CD4-positive, CD25-positive, alpha-beta regulatory T cell (primary cell): Measurements from ENCODE around the gene PERM1. TPM values are rescaled to one million over a fixed set of nuclear protein-coding genes. Genes with fewer than 3 reads are reported as not detected.
"Not testable (repeated sequence)": the region's sequence is repeated elsewhere in the genome, so short reads cannot be mapped to it uniquely, and the experiment has no call there.

Experiments
- ATAC-seq, 2 donors: fragments of 150-1000 bp; cut with Tn5 transposase; one replicate each; pipeline ENCODE4 v1.10.0; 2021; ENCODE audit warnings: low read depth in 2 of 2, moderate number of reproducible peaks in 2 of 2, moderate library complexity in 1 of 2
- DNase-seq, 3 donors: peaks; one replicate each; pipeline versions ENCODE4 v3.0.0 to v3.0.0-alpha.2; 2012 to 2022; ENCODE audit warnings: mixed read lengths in 1 of 3
- H3K27ac ChIP-seq: one replicate; pipeline ENCODE4 v1.7.0; 2013; ENCODE audit warnings: mild to moderate bottlenecking, low read length; ENCODE audit not compliant: insufficient read depth, poor library complexity, severe bottlenecking
- H3K27me3 ChIP-seq: one replicate; pipeline ENCODE4 v1.7.0; 2013; ENCODE audit warnings: low read length; ENCODE audit not compliant: control insufficient read depth, insufficient read depth
- H3K36me3 ChIP-seq: one replicate; pipeline ENCODE4 v1.7.0; 2013; ENCODE audit warnings: mild to moderate bottlenecking, low read length, moderate library complexity; ENCODE audit not compliant: control insufficient read depth, insufficient read depth
- H3K4me1 ChIP-seq: 2 replicates; pipeline ENCODE4 v1.7.0; 2013; ENCODE audit warnings: mild to moderate bottlenecking, low read length; ENCODE audit not compliant: insufficient read depth, control insufficient read depth, poor library complexity, severe bottlenecking
- H3K4me3 ChIP-seq: one replicate; pipeline ENCODE4 v1.7.0; 2013; ENCODE audit warnings: low read depth, mild to moderate bottlenecking, low read length, moderate library complexity
- H3K9me3 ChIP-seq, 2 experiments: 1 replicate in 1 of 2; 2 replicates in 1 of 2; pipeline ENCODE4 v1.7.0; 2013; ENCODE audit warnings: low read length in 2 of 2, mild to moderate bottlenecking in 1 of 2, moderate library complexity in 1 of 2; ENCODE audit not compliant: control insufficient read depth in 2 of 2
- H3K27ac Mint-ChIP-seq, 3 donors: one replicate each; pipeline ENCODE4 v1.8.0; 2020 to 2022; ENCODE audit warnings: mild to moderate bottlenecking in 3 of 3, mixed read lengths in 3 of 3, moderate library complexity in 2 of 3
- H3K27me3 Mint-ChIP-seq: one replicate; pipeline ENCODE4 v1.8.0; 2022; ENCODE audit warnings: mild to moderate bottlenecking, mixed read lengths
- H3K36me3 Mint-ChIP-seq: one replicate; pipeline ENCODE4 v1.8.0; 2020; ENCODE audit warnings: mixed read lengths
- H3K4me1 Mint-ChIP-seq, 4 donors: one replicate each; pipeline ENCODE4 v1.8.0; 2020 to 2022; ENCODE audit warnings: mixed read lengths in 4 of 4, mild to moderate bottlenecking in 1 of 4
- H3K4me3 Mint-ChIP-seq, 4 donors: one replicate each; pipeline ENCODE4 v1.8.0; 2020 to 2022; ENCODE audit warnings: mild to moderate bottlenecking in 4 of 4, mixed read lengths in 4 of 4, moderate library complexity in 3 of 4
- H3K9me3 Mint-ChIP-seq, 7 donors: one replicate each; pipeline ENCODE4 v1.8.0; 2020 to 2022; ENCODE audit warnings: mixed read lengths in 7 of 7, mild to moderate bottlenecking in 3 of 7, moderate library complexity in 2 of 7
- polyA plus RNA-seq, 4 donors: library from polyadenylated mRNA; unstranded; fragments of 300-500 nt; fragmentation: Illumina TruSeq; gene quantifications; one replicate each; pipeline ENCODE4 v1.2.3, GENCODE V29; 2021
- total RNA-seq: library from RNA; stranded (reverse); gene quantifications from one replicate; pipeline ENCODE4 v1.2.3, GENCODE V29; 2022

Gene PERM1
- total and polyA plus RNA-seq, 5 donors from 2014 or later = not detected

- not testable (repeated sequence) for H3K4me3 ChIP-seq, DNase-seq, H3K36me3 Mint-ChIP-seq, H3K27me3 ChIP-seq, H3K27ac ChIP-seq, H3K27ac Mint-ChIP-seq, ATAC-seq, H3K9me3 ChIP-seq, H3K9me3 Mint-ChIP-seq, H3K36me3 ChIP-seq
- Mint-ChIP-seq H3K4me3 (peak overlapping the region in 2 of 4 donors; percentile 31 to 56), H3K4me1 (peaks cover 0 to 34% (median 11%) of the 10 kb centered on the region in 4 donors), H3K27me3 (peaks cover 14% of the 10 kb centered on the region)
- H3K4me1 ChIP-seq = peaks cover 39% of the 10 kb centered on the region
Measured at GRCh38 chr1:1018321-1018685, 36.4 kb upstream of the PERM1 start.

DNA sequence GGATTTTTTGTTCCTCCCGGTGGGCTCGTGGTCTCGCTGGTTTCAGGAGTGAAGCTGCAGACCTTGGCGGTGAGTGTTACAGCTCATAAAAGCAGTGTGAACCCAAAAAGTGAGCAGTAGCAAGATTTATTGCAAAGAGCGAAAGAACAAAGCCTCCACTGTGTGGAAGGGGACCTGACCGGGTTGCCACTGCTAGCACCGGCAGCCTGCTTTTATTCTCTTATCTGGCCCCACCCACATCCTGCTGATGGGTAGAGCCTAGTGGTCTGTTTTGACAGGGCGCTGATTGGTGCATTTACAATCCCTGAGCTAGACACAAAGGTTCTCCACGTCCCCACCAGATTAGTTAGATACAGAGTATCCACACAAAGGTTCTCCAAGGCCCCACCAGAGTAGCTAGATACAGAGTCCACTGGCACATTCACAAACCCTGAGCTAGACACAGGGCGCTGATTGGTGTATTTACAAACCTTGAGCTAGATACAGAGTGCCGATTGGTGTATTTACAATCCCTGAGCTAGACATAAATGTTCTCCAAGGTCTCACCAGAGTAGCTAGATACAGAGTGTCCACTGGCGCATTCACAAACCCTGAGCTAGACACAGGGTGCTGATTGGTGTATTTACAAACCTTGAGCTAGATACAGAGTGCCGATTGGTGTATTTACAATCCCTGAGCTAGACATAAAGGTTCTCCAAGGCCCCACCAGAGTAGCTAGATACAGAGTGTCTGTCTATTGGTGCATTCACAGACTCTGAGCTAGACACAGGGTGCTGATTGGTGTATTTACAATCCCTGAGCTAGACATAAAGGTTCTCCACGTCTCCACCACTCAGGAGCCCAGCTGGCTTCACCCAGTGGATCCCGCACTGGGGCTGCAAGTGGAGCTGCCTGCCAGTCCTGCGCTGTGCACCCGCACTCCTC, 35.8 kb upstream of the PERM1 start:
- H3K4me1 ChIP-seq = peaks cover 43% of the 10 kb centered on the region

GRCh38 chr1:1014799-1015681, 33.1 kb upstream of the PERM1 start:
- H3K4me1 Mint-ChIP-seq = peaks cover 0 to 31% (median 13%) of the 10 kb centered on the region in 4 donors
- Histone ChIP-seq H3K4me3 (peak overlapping the region; percentile 98), H3K9me3 (peaks cover 0 to 2% of the 10 kb centered on the region in 2 experiments), H3K27ac (peak overlapping the region; percentile 90), H3K4me1 (peaks cover 31% of the 10 kb centered on the region), H3K27me3 (no peaks in the 10 kb centered on the region), H3K36me3 (no peaks in the 10 kb centered on the region)
- DNase-seq (no peak), ATAC-seq (no peak)
- H3K9me3 Mint-ChIP-seq = no peaks in the 10 kb centered on the region
- peaks cover 11% of the 10 kb centered on the region for H3K27me3 Mint-ChIP-seq
- peak overlapping the region; percentile 92 to 96 (median 93) for H3K4me3 Mint-ChIP-seq
- peak overlapping the region; percentile 82 to 99 (median 98) for H3K27ac Mint-ChIP-seq
- no peaks in the 10 kb centered on the region for H3K36me3 Mint-ChIP-seq

More for the DNA sequence above, 35.8 kb upstream of the PERM1 start:
- not testable (repeated sequence) for H3K9me3 Mint-ChIP-seq, H3K36me3 Mint-ChIP-seq, H3K27ac Mint-ChIP-seq, H3K36me3 ChIP-seq, H3K9me3 ChIP-seq, ATAC-seq, H3K27ac ChIP-seq, H3K27me3 ChIP-seq, H3K4me3 ChIP-seq, DNase-seq
- peaks cover 0 to 34% (median 13%) of the 10 kb centered on the region in 4 donors for H3K4me1 Mint-ChIP-seq
- H3K4me3 Mint-ChIP-seq = peak overlapping the region; percentile 54 to 83 (median 58)
- peaks cover 15% of the 10 kb centered on the region for H3K27me3 Mint-ChIP-seq

DNA sequence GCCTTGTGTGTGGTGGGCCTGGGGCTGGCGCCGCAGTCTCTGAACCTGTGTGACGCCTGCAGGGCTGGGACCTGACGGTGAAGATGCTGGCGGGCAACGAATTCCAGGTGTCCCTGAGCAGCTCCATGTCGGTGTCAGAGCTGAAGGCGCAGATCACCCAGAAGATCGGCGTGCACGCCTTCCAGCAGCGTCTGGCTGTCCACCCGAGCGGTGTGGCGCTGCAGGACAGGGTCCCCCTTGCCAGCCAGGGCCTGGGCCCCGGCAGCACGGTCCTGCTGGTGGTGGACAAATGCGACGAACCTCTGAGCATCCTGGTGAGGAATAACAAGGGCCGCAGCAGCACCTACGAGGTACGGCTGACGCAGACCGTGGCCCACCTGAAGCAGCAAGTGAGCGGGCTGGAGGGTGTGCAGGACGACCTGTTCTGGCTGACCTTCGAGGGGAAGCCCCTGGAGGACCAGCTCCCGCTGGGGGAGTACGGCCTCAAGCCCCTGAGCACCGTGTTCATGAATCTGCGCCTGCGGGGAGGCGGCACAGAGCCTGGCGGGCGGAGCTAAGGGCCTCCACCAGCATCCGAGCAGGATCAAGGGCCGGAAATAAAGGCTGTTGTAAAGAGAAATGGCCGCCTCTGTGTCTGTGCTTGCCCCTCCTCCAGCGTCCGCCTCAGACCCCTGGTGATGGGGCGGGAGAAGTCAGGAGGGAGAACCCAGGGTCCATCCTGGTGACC, 32.2 kb upstream of the PERM1 start:
- Histone ChIP-seq H3K4me3 (peak overlapping the region; percentile 98), H3K4me1 (peaks cover 29% of the 10 kb centered on the region), H3K36me3 (no peaks in the 10 kb centered on the region), H3K27me3 (no peaks in the 10 kb centered on the region), H3K9me3 (peaks cover 0 to 2% of the 10 kb centered on the region in 2 experiments), H3K27ac (peak overlapping the region; percentile 90)
- H3K27ac Mint-ChIP-seq = peak overlapping the region; percentile 98 to 99 (median 98)
- H3K36me3 Mint-ChIP-seq = no peaks in the 10 kb centered on the region
- peak overlapping the region; percentile 92 to 96 (median 93) for H3K4me3 Mint-ChIP-seq
- DNase-seq = peak in 1 of 3 donors; percentile 68
- peaks cover 13% of the 10 kb centered on the region for H3K27me3 Mint-ChIP-seq
- H3K4me1 Mint-ChIP-seq = peaks cover 0 to 30% (median 13%) of the 10 kb centered on the region in 4 donors
- peak; percentile 22 to 32 for ATAC-seq
- H3K9me3 Mint-ChIP-seq = no peaks in the 10 kb centered on the region

DNA sequence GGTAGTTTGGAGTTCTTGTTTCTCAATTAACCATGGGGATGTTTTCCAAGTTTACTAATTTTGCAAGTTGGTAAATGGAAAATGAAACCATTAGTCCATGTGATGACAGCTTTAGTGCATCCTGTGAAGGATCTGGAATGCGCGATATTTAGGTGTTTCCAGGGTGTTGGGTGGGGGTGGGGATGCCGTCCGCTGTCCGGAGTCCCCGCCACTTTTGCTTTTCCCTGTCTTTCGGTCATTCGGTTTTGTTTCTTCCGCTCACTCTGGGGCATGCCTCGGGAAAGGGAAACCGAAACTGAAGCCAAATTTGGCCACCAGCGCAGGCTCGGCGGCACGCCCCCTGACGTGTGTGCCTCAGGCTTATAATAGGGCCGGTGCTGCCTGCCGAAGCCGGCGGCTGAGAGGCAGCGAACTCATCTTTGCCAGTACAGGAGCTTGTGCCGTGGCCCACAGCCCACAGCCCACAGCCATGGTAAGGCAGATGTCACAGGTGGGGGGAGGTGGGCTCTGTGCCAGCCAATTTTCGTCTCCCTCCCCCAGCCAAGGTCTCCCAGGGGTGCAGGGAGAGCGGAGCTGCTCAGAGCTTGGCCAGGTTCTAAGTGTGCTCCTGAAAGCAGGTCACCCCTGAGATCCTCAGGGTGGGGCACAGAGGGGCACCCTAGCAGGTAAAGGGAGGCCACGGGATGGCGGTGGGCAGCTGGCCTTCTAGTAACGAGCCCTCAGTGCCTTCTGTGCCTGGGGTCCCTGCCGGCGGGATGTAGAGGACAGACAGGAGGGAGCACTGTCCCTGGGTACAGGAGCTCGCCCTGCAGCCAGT, 31.4 kb upstream of the PERM1 start, which contains the start of gene ISG15:
ISG15 (plus strand) TSS at position 393 of the 817 bp plus-strand sequence; CDS start at position 470, 77 bp downstream.
- H3K27ac ChIP-seq = peak within 1 kb of the TSS; percentile 90
- no peaks in the 10 kb centered on the region for H3K9me3 Mint-ChIP-seq
- H3K36me3 ChIP-seq = no peaks in the 10 kb centered on the region
- H3K4me1 ChIP-seq = peaks cover 26% of the 10 kb centered on the region
- no peaks in the 10 kb centered on the region for H3K36me3 Mint-ChIP-seq
- ATAC-seq (peak; percentile 95 to 96), DNase-seq (peak; percentile 82 to 95 (median 86))
- peaks cover 0 to 28% (median 13%) of the 10 kb centered on the region in 4 donors for H3K4me1 Mint-ChIP-seq
- peak within 1 kb of the TSS; percentile 98 to 99 (median 98) for H3K27ac Mint-ChIP-seq
- H3K9me3 ChIP-seq = peaks cover 0 to 2% of the 10 kb centered on the region in 2 experiments
- no peaks in the 10 kb centered on the region for H3K27me3 ChIP-seq
- peak within 1 kb of the TSS; percentile 92 to 96 (median 93) for H3K4me3 Mint-ChIP-seq
- H3K4me3 ChIP-seq = peak within 1 kb of the TSS; percentile 98
- peaks cover 17% of the 10 kb centered on the region for H3K27me3 Mint-ChIP-seq

GRCh38 chr1:1012736-1013104, 30.8 kb upstream of the PERM1 start:
- H3K27ac Mint-ChIP-seq = peak overlapping the region; percentile 98 to 99 (median 98)
- H3K4me3 Mint-ChIP-seq = peak overlapping the region; percentile 92 to 96 (median 93)
- not testable (repeated sequence) for H3K9me3 Mint-ChIP-seq, H3K9me3 ChIP-seq, H3K27me3 ChIP-seq, DNase-seq, H3K36me3 Mint-ChIP-seq, H3K36me3 ChIP-seq, ATAC-seq
- H3K27me3 Mint-ChIP-seq = peaks cover 21% of the 10 kb centered on the region
- Histone ChIP-seq H3K4me1 (peaks cover 26% of the 10 kb centered on the region), H3K4me3 (peak overlapping the region; percentile 98), H3K27ac (peak overlapping the region; percentile 90)
- H3K4me1 Mint-ChIP-seq = peaks cover 0 to 28% (median 13%) of the 10 kb centered on the region in 4 donors
